HEK293T (cell line): ENCODE measurements around the gene RTP2.

Experiments
- CTCF ChIA-PET: fragments of 350-600 bp; formaldehyde crosslinking; extraction: SDS; loops from one replicate; lab custom pipeline; 2021; ENCODE audit warnings: antibody characterized with exemption, inconsistent platforms; lab: Yijun Ruan, JAX
- POLR2A ChIA-PET: fragments of 350-600 bp; formaldehyde crosslinking; extraction: SDS; loops from one replicate; lab custom pipeline; 2020; ENCODE audit warnings: antibody characterized with exemption, inconsistent platforms; lab: Yijun Ruan, JAX
- DNase-seq: peaks from one replicate; pipeline ENCODE4 v3.0.0; 2012; ENCODE audit warnings: mixed read lengths; ENCODE audit errors: extremely low spot score
- ARNT ChIP-seq: fragments of 450-650 bp; IDR thresholded peaks from 2 replicates; pipeline ENCODE4 v1.6.1; 2017; ENCODE audit warnings: mild to moderate bottlenecking
- BHLHE40 ChIP-seq: fragments of 450-650 bp; IDR thresholded peaks from 2 replicates; pipeline ENCODE4 v1.6.1; 2016; ENCODE audit warnings: mild to moderate bottlenecking, moderate library complexity, borderline replicate concordance
- CTBP1 ChIP-seq: fragments of 450-650 bp; IDR thresholded peaks from 2 replicates; pipeline ENCODE4 v1.6.1; 2016; ENCODE audit warnings: borderline replicate concordance
- ELF4 ChIP-seq: fragments of 450-650 bp; IDR thresholded peaks from 2 replicates; pipeline ENCODE4 v1.6.1; 2017; ENCODE audit warnings: antibody characterized with exemption
- FOXA1 ChIP-seq: fragments of 450-650 bp; IDR thresholded peaks from 2 replicates; pipeline ENCODE4 v1.6.1; 2016; ENCODE audit warnings: mild to moderate bottlenecking
- FOXK2 ChIP-seq: fragments of 450-650 bp; IDR thresholded peaks from 2 replicates; pipeline ENCODE4 v1.6.1; 2016; ENCODE audit warnings: mild to moderate bottlenecking
- FOXM1 ChIP-seq: fragments of 450-650 bp; IDR thresholded peaks from 2 replicates; pipeline ENCODE4 v1.6.1; 2017; ENCODE audit warnings: mild to moderate bottlenecking, borderline replicate concordance
- HDGF ChIP-seq: fragments of 450-650 bp; IDR thresholded peaks from 2 replicates; pipeline ENCODE4 v1.6.1; 2017; ENCODE audit warnings: antibody characterized with exemption, borderline replicate concordance
- L3MBTL2 ChIP-seq: fragments of 450-650 bp; conservative IDR thresholded peaks from 2 replicates; pipeline ENCODE4 v1.6.1; 2016; ENCODE audit warnings: mild to moderate bottlenecking
- LEF1 ChIP-seq: fragments of 450-650 bp; IDR thresholded peaks from 2 replicates; pipeline ENCODE4 v1.6.1; 2017; ENCODE audit warnings: mild to moderate bottlenecking, borderline replicate concordance
- NFRKB ChIP-seq: fragments of 450-650 bp; IDR thresholded peaks from 2 replicates; pipeline ENCODE4 v1.6.1; 2016; ENCODE audit warnings: mild to moderate bottlenecking, moderate library complexity
- SP1 ChIP-seq: fragments of 450-650 bp; IDR thresholded peaks from 2 replicates; pipeline ENCODE4 v1.6.1; 2017
- SUZ12 ChIP-seq: fragments of 450-650 bp; IDR thresholded peaks from 2 replicates; pipeline ENCODE4 v1.6.1; 2016; ENCODE audit warnings: mild to moderate bottlenecking
- TARDBP ChIP-seq: fragments of 450-650 bp; IDR thresholded peaks from 2 replicates; pipeline ENCODE4 v1.6.1; 2016
- ZNF384 ChIP-seq: fragments of 450-650 bp; IDR thresholded peaks from 2 replicates; pipeline ENCODE4 v1.6.1; 2016
- TF ChIP-seq, protein P1 (sequence below): fragments of 450-650 bp; IDR thresholded peaks from 2 replicates; pipeline ENCODE4 v1.6.1; 2016

The RTP2 gene

DNA sequence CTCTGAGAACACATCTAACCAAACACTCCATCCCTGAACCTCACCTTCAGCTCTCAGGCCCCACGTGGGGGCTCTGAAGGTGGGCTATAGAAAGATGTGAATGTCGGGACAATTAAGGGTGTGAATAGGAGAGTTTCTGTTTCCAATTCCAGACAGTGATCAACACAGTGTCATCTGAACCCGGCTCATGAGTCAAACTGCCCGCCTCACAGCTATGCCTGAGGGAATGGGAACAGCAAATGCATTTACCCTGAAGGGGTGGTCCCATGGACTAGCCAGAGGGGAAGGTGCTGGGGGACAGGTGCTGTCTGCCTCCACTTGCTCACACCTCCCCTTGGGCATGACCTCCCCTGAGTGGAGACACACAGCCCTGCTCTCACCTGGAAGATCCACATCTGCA lies 6.3 kb downstream of the RTP2 start:
- CTCF ChIA-PET: interaction anchor here (1.3 to 1.4 kb wide), 2 partner anchors 16 to 376 kb away, joined by 3 to 9 read pairs; no protein-coding TSS in a partner anchor
- DNase-seq: no peak
- POLR2A ChIA-PET: no interaction called here
- no peak for TF ChIP-seq L3MBTL2
- no peak for TF ChIP-seq ARNT

DNA sequence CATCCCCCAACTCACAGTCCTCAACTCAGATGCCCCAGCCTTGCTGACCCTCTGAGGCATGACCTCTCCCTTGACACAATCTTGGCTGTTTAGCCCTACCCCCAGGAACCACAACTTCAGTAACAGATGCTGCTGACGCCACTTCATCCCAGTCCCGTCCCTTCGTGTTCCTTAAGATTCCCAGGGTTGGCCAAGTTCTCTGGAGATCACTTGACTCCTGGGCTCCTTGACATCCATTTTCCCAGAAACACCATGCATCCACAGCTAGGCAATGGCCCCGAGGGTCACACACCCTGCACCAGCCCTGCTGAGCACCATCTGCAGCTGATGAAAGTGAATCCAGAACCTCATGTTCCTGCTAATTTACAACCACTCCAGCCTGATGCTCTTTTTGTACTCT lies 6.9 kb downstream of the RTP2 start:
- DNase-seq: no peak
- ChIA-PET CTCF (interaction anchor here (1.3 to 1.4 kb wide), 2 partner anchors 16 to 376 kb away, joined by 3 to 9 read pairs; no protein-coding TSS in a partner anchor), POLR2A (no interaction called here)
- TF ChIP-seq FOXK2: no peak
- TF ChIP-seq LEF1: no peak
- no peak for TF ChIP-seq NFRKB
- no peak for TF ChIP-seq FOXA1

DNA sequence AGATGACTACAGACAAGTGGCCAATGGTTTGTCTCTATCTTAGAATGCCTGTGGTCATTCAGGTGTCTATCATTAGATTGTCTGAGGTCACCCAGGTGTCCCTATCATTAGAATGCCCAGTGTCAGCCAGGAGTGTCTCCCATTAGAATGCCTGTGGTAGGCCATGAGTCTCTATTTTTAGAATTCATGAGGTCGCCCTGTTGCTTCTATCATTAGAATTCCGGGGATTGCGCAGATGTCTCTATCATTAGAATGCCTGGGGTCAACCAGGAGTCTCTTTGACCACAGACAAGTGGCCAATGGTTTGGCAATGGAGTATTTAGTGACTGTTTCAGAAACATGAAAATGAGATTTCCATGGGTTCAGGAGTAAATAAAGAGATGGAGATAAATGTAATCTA lies 7.6 kb downstream of the RTP2 start:
- TF ChIP-seq FOXA1 (no peak), FOXK2 (no peak), L3MBTL2 (no peak), BHLHE40 (no peak), HDGF (no peak), ELF4 (no peak), FOXM1 (no peak), LEF1 (no peak), ZNF384 (no peak), ARNT (no peak)
- TF ChIP-seq, protein P1, sequence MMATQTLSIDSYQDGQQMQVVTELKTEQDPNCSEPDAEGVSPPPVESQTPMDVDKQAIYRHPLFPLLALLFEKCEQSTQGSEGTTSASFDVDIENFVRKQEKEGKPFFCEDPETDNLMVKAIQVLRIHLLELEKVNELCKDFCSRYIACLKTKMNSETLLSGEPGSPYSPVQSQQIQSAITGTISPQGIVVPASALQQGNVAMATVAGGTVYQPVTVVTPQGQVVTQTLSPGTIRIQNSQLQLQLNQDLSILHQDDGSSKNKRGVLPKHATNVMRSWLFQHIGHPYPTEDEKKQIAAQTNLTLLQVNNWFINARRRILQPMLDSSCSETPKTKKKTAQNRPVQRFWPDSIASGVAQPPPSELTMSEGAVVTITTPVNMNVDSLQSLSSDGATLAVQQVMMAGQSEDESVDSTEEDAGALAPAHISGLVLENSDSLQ: no peak
- ChIA-PET CTCF (no interaction called here), POLR2A (no interaction called here)
- DNase-seq: no peak

DNA sequence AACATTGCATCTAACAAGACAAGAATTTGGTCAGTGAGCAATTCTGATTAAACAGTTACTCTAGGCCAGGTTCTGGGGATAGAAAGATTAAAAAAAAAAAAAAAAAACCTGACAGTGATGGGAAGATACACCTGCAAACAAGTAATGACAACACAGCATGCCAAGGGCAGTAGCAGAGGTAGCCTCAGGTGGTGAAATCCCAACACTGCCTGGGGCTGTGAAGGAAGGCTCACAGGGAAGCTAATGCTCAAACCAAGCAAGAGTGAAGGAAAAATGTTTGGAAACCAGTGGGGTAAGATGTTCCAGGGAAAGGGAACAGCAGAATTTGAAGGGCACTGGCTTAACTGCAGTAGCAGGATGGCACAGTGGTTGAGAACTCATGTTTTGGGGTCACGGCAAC lies 8.9 kb downstream of the RTP2 start:
- TF ChIP-seq FOXK2 (no peak), FOXA1 (no peak), L3MBTL2 (no peak), FOXM1 (no peak), ZNF384 (no peak), SUZ12 (no peak), TARDBP (no peak), CTBP1 (no peak), SP1 (no peak), ELF4 (no peak), BHLHE40 (no peak), HDGF (no peak), LEF1 (no peak), ARNT (no peak)
- TF ChIP-seq, protein P1: no peak
- ChIA-PET CTCF (no interaction called here), POLR2A (no interaction called here)
- no peak for DNase-seq

DNA sequence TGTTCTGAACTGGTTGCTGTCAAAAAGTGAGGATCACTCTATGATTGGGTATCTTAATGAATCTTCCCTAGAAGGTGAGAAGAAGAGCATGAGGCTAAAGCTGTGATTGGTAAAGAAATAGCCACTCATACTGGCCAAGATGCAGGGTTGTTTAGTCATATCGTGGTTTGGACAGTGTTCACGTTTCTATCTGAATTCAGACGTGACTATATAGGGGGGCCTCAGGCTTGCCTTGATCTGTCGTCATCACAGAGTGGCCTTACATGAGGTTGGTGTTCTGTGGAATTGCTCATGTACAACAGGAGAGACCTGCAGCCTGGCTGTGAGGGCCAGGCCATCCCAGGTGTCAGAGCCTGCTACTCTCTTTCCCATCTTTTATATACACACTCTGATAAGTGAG lies 12.4 kb downstream of the RTP2 start:
- POLR2A ChIA-PET: no interaction called here
- no peak for DNase-seq
- TF ChIP-seq SUZ12: no peak
- CTCF ChIA-PET: no interaction called here

DNA sequence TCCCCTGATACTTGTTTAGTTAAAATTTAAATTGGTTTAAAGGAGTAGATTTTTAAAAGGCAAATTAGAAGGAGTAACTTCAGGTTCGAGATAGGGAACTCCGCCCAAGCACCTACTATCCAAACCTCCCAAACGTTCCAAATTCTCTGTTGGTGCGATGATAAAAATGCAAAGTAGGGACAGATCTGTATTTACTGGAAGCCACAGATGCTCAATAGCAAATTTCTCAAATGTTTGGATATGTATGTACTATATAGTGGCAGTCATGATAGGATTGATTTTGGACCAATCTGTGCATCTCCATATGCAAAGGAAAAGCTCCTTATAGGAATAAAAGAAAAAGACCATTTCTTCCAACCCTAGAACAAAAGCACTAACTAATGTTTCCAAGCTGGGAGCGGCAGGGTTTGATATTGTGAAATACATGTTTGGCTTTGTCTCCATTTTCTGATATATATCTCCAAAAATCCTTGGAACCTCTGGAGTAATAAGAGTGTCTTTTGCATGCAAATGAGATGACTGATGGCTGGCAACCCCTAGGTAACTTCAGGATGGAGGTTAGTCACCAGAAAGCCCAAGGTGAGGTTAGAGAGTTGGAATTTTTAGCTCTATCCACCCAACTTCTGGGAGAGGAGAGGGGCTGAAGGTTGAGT lies 15.6 kb downstream of the RTP2 start:
- TF ChIP-seq SUZ12 (no peak), ARNT (no peak), ZNF384 (no peak), NFRKB (no peak), BHLHE40 (no peak), FOXK2 (no peak), FOXM1 (no peak), LEF1 (no peak), HDGF (no peak), ELF4 (no peak), L3MBTL2 (no peak), SP1 (no peak), FOXA1 (no peak), CTBP1 (no peak), TARDBP (no peak)
- TF ChIP-seq, protein P1: no peak
- ChIA-PET CTCF (interaction anchor here (0.6 to 1.2 kb wide), 2 partner anchors 17 to 367 kb away, joined by 3 to 4 read pairs; no protein-coding TSS in a partner anchor), POLR2A (no interaction called here)
- DNase-seq: no peak

DNA sequence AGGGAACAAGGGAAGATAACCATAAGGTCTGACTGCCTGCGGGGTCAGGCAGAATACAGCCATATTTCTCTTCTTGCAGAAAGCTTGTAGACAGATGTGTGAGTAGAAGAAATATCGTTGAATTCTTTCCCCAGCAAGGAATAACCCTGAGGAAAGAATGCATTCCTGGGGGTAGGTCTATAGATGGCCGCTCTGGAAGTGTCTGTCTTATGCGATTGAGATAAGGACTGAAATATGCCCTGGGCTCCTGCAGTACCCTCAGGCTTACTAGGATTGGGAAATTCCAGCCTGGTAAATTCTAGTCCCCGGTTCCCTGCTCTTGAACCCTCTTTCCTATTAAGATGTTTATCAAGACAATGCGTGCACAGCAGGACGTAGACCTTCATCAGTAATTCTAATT lies 16.4 kb downstream of the RTP2 start:
- no peak for DNase-seq
- ChIA-PET CTCF (no interaction called here), POLR2A (no interaction called here)
- TF ChIP-seq NFRKB (no peak), ARNT (no peak), TARDBP (no peak), FOXM1 (no peak), ELF4 (no peak), LEF1 (no peak), FOXK2 (no peak), BHLHE40 (no peak), SUZ12 (no peak), SP1 (no peak), CTBP1 (no peak)
- TF ChIP-seq, protein P1: no peak
